ENCODE results near the gene FN3K.

FN3K gene

DNA sequence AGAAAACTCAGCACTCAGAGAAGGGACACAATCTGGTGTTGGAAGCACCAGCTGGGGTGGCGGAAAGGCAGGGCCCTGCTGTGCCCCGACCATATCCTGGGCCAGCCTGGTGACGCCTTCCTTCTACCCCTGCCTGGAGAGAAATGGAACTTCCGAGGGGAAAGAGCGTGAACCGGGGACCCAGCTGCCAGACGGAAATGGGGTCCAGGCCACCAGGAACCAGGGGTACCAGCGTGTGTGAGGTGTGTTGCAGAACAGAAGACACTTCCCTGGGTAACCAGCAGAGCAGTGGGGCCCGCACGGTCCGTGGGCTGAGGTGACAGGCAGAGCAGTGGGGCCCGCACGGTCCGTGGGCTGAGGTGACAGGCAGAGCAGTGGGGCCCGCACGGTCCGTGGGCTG is 43.7 kb upstream of the FN3K start:
- no peak for TF ChIP-seq CTCF (IDR thresholded peaks at IDR 0.05; ENCODE audit: extremely low read depth, insufficient read depth, missing control alignments)
- no peak for DNase-seq (ENCODE audit: low spot score)
- in situ Hi-C loops (cut with MboI; ENCODE audit: low pct_unique_long_range_greater_than_20kb, low sequenced_read_pairs, unreplicated experiment), result no loop called here

GRCh38 chr17:82692268-82692667 is 43.1 kb upstream of the FN3K start:
- no peak for TF ChIP-seq CTCF (IDR thresholded peaks at IDR 0.05; ENCODE audit: extremely low read depth, insufficient read depth, missing control alignments)
- no peak for DNase-seq (ENCODE audit: low spot score)
- in situ Hi-C loops (cut with MboI; ENCODE audit: low pct_unique_long_range_greater_than_20kb, low sequenced_read_pairs, unreplicated experiment), result no loop called here

DNA sequence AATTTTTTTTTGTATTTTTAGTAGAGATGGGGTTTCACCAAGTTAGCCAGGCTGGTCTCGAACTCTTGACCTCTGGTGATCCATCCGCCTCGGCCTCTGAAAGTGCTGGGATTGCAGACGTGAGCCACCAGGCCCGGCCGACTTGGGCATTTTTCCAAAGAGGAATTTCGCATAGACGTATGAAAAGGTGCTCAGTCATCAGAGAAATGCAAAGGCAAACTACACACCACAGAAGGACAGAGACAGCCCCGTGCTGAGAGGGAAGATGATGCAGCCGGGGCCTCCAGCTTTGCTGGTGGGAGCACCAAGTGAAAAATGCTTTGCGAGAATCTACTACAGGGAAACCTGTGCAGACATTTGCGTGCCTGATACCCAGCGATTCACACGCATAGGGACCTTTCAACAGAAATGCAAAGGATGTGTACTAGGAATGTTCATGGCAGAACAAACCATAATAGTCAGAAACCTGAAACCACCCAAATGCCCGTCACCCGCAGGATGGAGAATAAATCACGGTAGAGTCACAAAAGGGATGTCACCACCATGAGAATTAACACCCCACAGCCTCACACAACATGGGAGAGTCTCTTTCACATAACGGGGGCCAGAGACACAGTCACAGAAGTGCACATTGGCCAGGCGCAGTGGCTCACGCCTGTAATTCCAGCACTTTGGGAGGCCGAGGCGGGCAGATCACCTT is 42.1 kb upstream of the FN3K start:
- no peak for DNase-seq (ENCODE audit: low spot score)
- TF ChIP-seq CTCF (IDR thresholded peaks at IDR 0.05; ENCODE audit: extremely low read depth, insufficient read depth, missing control alignments), result no peak
- in situ Hi-C loops (cut with MboI; ENCODE audit: low pct_unique_long_range_greater_than_20kb, low sequenced_read_pairs, unreplicated experiment), result no loop called here

DNA sequence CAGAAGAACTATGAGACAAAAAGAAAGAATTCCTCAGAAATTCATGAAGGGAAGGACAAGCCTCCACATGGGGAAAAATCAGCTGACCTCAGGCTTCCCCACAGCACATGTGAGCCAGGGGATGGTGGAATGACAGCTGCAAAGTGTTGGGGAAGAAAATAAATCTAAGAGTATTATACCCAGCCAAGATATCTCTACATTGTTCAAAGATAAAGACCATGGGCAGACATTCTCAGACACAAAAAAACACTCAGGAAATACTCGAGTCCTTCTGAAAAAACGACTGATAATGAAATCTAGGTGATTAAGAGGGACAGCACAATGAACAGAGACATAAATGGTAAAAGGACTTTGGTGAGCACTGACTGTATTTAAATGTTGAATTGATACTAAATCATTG is 40.8 kb upstream of the FN3K start:
- TF ChIP-seq CTCF (IDR thresholded peaks at IDR 0.05; ENCODE audit: extremely low read depth, insufficient read depth, missing control alignments), result no peak
- in situ Hi-C loops (cut with MboI; ENCODE audit: low pct_unique_long_range_greater_than_20kb, low sequenced_read_pairs, unreplicated experiment), result no loop called here
- DNase-seq (ENCODE audit: low spot score), result no peak

DNA sequence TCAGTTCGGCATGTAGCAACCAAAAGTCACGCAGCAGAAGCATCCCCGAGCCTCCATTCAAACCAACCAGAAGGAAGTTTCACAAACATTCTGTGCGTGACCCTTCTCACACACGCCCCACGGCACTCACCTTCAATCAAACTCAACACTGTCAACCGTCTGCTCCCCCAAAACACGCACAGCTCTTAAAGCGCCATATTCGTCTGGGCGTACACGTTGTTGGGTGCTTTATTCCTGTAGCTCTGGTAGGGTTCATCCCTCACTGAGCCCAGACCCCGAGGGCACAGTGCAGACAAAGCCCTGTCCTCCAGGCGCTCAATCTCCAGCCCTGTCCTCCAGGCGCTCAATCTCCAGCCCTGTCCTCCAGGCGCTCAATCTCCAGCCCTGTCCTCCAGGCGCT is 39.2 kb upstream of the FN3K start:
- DNase-seq (ENCODE audit: low spot score), result no peak
- in situ Hi-C loops (cut with MboI; ENCODE audit: low pct_unique_long_range_greater_than_20kb, low sequenced_read_pairs, unreplicated experiment), result no loop called here
- TF ChIP-seq CTCF (IDR thresholded peaks at IDR 0.05; ENCODE audit: extremely low read depth, insufficient read depth, missing control alignments), result no peak

- TF ChIP-seq CTCF (IDR thresholded peaks at IDR 0.05; ENCODE audit: extremely low read depth, insufficient read depth, missing control alignments), result no peak
- in situ Hi-C loops (cut with MboI; ENCODE audit: low pct_unique_long_range_greater_than_20kb, low sequenced_read_pairs, unreplicated experiment), result no loop called here
- peak; percentile 54 for DNase-seq (ENCODE audit: low spot score)
Observed at GRCh38 chr17:82696916-82697807, 38.3 kb upstream of the FN3K start.

Measured in GM13977 (cell line).